DMS153 treated with DMSO at 0.1 percent for 48 hours (cell line): Measurements from ENCODE around the gene MAGEA12.
"Not testable (repeated sequence)": the region's sequence is repeated elsewhere in the genome, so short reads cannot be mapped to it uniquely, and the experiment has no call there.

ENCODE experiments used
- DNase-seq: peaks from one replicate; lab custom pipeline; 2025; ENCODE audit not compliant: unreplicated experiment; lab: John Stamatoyannopoulos, UW

MAGEA12 gene, protein sequence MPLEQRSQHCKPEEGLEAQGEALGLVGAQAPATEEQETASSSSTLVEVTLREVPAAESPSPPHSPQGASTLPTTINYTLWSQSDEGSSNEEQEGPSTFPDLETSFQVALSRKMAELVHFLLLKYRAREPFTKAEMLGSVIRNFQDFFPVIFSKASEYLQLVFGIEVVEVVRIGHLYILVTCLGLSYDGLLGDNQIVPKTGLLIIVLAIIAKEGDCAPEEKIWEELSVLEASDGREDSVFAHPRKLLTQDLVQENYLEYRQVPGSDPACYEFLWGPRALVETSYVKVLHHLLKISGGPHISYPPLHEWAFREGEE

GRCh38 chrX:152733261-152733975 is at the start of gene MAGEA12, which contains the start of gene CSAG1:
Gene MAGEA12, plus strand, starts transcription at chrX:152733757. Its CDS starts 2,405 bp downstream, at chrX:152736162.
Gene CSAG1, minus strand, starts transcription at chrX:152733721. Its CDS starts 1,261 bp downstream, at chrX:152732460.
- DNase-seq = no peak

DNA sequence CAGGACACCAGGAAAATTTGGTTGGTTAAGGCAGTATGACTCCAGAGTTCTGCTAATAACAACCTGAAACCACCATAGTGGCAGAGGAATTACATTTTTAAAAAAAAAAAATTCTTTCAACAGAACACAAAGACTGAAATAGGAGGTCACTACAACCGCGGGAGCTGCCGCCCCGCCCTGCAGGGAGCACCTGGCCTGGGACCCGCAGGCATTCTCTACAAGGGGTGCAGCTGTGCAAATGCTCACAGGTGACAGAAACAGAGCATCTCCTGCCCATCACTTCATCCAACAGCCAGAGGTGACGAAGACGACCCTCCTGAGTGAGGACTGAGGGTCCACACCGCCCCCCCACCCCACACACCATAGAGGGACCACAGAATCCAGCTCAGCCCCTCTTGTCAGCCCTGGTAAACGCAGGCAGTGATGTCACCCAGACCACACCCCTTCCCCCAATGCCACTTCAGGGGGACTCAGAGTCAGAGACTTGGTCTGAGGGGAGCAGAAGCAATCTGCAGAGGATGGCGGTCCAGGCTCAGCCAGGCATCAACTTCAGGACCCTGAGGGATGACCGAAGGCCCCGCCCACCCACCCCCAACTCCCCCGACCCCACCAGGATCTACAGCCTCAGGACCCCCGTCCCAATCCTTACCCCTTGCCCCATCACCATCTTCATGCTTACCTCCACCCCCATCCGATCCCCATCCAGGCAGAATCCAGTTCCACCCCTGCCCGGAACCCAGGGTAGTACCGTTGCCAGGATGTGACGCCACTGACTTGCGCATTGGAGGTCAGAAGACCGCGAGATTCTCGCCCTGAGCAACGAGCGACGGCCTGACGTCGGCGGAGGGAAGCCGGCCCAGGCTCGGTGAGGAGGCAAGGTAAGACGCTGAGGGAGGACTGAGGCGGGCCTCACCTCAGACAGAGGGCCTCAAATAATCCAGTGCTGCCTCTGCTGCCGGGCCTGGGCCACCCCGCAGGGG is 35.3 kb upstream of the MAGEA12 start, which contains the start of gene MAGEA3:
MAGEA3 (plus strand) TSS at position 843 of the 980 bp plus-strand sequence. CDS start 2,039 bp downstream, outside the sequence.
- DNase-seq = not testable (repeated sequence)

- not testable (repeated sequence) for DNase-seq
These were observed 33.2 kb upstream of the MAGEA12 start for GRCh38 chrX:152700390-152700789.

DNA sequence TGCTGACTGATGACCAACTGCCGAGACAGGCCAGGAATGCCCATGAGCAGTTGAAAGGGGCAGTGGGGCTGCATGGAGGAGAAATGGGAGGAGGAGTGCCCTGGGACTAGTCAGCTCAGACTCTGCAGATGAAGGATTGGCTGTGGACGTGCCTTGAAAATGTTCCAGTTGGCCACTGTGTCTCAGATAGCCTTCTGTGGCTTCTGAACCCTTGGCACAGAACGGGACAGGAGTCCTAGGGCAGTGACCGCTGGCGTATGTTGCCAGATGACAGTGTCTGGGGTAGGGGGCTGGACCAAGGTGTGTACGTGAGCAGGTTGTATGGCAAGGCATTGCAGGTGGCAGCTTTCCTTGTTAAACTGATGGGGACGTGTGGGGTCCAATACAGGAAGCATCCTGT is 27.1 kb upstream of the MAGEA12 start:
- DNase-seq = not testable (repeated sequence)

- DNase-seq = not testable (repeated sequence)
These were observed 24.4 kb upstream of the MAGEA12 start, which contains the start of gene CSAG2 for GRCh38 chrX:152709173-152709572. Gene CSAG2, minus strand, starts transcription at chrX:152709273. Its CDS starts 161 bp downstream, at chrX:152709112.

DNA sequence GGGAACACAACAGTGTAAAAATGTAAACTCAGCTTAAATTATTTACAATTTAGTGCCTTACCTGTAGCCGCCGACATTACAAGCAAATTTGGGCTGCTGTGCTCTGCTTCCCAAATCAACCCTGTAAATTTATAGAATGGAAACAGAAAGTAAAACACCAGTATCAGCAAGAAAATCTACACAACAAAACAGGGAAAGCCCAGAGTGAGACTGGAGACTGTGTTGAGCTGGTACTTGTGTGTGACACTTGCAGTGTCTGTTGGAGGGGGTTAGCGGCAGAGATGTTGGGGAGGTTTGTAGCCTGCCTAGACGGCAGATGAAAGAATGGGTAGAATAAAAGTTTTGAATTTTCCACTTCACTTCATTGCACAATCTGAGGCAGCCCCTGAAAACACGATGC is 20.4 kb upstream of the MAGEA12 start:
- DNase-seq = not testable (repeated sequence)

DNA sequence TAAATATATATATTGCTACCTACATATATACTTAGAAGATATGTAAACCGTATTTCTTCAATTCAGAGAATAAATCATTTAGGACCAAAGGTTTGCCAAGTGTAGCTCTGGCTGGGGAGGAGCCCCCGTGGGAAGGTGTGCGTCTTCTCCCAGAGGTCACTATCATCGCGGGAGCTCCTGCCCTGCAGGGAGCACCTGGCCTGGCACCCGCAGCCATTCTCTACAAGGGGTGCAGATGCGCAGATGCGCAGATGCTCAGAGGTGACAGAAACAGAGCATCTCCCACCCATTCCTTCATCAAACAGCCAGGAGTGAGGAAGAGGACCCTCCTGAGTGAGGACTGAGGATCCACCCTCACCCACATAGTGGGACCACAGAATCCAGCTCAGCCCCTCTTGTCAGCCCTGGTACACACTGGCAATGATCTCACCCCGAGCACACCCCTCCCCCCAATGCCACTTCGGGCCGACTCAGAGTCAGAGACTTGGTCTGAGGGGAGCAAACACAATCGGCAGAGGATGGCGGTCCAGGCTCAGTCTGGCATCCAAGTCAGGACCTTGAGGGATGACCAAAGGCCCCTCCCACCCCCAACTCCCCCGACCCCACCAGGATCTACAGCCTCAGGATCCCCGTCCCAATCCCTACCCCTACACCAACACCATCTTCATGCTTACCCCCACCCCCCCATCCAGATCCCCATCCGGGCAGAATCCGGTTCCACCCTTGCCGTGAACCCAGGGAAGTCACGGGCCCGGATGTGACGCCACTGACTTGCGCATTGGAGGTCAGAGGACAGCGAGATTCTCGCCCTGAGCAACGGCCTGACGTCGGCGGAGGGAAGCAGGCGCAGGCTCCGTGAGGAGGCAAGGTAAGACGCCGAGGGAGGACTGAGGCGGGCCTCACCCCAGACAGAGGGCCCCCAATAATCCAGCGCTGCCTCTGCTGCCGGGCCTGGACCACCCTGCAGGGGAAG is 19.5 kb upstream of the MAGEA12 start, which contains the start of gene MAGEA2B:
MAGEA2B (plus strand) TSS at position 814 of the 973 bp plus-strand sequence. CDS start 2,479 bp downstream, outside the sequence.
- not testable (repeated sequence) for DNase-seq

- DNase-seq = no peak
These were observed 8.1 kb upstream of the MAGEA12 start for GRCh38 chrX:152725409-152725808.

DNA sequence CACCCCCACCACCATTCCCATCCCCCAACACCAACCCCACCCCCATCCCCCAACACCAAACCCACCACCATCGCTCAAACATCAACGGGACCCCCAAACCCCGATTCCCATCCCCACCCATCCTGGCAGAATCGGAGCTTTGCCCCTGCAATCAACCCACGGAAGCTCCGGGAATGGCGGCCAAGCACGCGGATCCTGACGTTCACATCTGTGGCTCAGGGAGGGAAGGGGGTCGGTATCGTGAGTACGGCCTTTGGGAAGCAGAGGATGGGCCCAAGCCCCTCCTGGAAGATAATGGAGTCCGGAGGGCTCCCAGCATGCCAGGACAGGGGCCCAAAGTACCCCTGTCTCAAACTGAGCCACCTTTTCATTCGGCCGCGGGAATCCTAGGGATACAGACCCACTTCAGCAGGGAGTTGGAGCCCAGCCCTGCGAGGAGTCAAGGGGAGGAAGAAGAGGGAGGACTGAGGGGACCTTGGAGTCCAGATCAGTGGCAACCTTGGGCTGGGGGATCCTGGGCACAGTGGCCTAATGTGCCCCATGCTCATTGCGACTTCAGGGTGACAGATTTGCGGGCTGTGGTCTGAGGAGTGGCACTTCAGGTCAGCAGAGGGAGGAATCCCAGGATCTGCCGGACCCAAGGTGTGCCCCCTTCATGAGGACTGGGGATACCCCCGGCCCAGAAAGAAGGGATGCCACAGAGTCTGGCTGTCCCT is 744 bp downstream of the MAGEA12 start:
- not testable (repeated sequence) for DNase-seq

- no peak for DNase-seq
These were observed 1.5 kb downstream of the MAGEA12 start for GRCh38 chrX:152735101-152735500.

GRCh38 chrX:152735860-152736511 is 2.4 kb downstream of the MAGEA12 start:
- DNase-seq = no peak

GRCh38 chrX:152736528-152736927 is 3.0 kb downstream of the MAGEA12 start:
- DNase-seq = not testable (repeated sequence)

DNA sequence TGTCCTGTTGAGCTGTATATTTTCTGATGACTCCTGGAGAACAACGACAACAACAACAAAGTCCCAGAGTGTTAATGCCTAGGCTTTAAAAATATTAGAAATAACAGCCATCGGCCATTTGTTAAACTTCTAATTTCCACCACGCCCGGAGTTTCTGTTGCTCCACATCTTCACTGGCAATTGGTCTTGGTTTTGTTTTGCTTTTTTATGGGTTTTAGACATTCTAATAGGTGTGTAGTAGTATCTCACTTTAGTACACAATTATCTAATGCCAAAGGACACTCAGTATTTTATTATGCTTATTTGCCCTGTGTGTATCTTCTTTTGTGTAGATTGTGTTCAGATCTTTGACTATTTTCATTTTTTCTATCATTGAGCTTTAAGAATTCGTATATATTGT is 5.0 kb downstream of the MAGEA12 start:
- DNase-seq = no peak

GRCh38 chrX:152753686-152754650 is 20.4 kb downstream of the MAGEA12 start, which contains the start of gene MAGEA2:
Gene MAGEA2, minus strand, starts transcription at chrX:152753842. Its CDS starts 2,479 bp downstream, at chrX:152751363.
- not testable (repeated sequence) for DNase-seq

DNA sequence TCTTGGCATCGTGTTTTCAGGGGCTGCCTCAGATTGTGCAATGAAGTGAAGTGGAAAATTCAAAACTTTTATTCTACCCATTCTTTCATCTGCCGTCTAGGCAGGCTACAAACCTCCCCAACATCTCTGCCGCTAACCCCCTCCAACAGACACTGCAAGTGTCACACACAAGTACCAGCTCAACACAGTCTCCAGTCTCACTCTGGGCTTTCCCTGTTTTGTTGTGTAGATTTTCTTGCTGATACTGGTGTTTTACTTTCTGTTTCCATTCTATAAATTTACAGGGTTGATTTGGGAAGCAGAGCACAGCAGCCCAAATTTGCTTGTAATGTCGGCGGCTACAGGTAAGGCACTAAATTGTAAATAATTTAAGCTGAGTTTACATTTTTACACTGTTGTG is 21.3 kb downstream of the MAGEA12 start:
- not testable (repeated sequence) for DNase-seq

GRCh38 chrX:152758918-152759317 is 25.4 kb downstream of the MAGEA12 start, which contains the start of gene CSAG3:
Gene CSAG3, plus strand, starts transcription at chrX:152759218.
- not testable (repeated sequence) for DNase-seq

- DNase-seq = not testable (repeated sequence)
These were observed 26.0 kb downstream of the MAGEA12 start for GRCh38 chrX:152759544-152759943.
